ENCODE data around the gene GRAMD1B.

The GRAMD1B gene

GRCh38 chr11:123388640-123389039 is 41.4 kb upstream of the GRAMD1B start:
- DNase-seq (ENCODE audit: low read depth, low spot score): no peak
- in situ Hi-C loops (cut with HindIII; ENCODE audit: low sequenced_read_pairs): no loop called here
- no peak for TF ChIP-seq CTCF (IDR thresholded peaks at IDR 0.05; ENCODE audit: low read depth, low read length)

GRCh38 chr11:123390146-123390545 is 39.9 kb upstream of the GRAMD1B start:
- no peak for TF ChIP-seq CTCF (IDR thresholded peaks at IDR 0.05; ENCODE audit: low read depth, low read length)
- H3K4me3 ChIP-seq (ENCODE audit: low read depth, low read length): no peak overlapping the region
- DNase-seq (ENCODE audit: low read depth, low spot score): no peak
- in situ Hi-C loops (cut with HindIII; ENCODE audit: low sequenced_read_pairs): no loop called here

More at GRCh38 chr11:123388640-123389039, 41.4 kb upstream of the GRAMD1B start:
- H3K4me3 ChIP-seq (ENCODE audit: low read depth, low read length): no peak overlapping the region

GRCh38 chr11:123391646-123392348 is 38.3 kb upstream of the GRAMD1B start:
- in situ Hi-C loops (cut with HindIII; ENCODE audit: low sequenced_read_pairs): no loop called here

GRCh38 chr11:123392431-123392830 is 37.6 kb upstream of the GRAMD1B start:
- in situ Hi-C loops (cut with HindIII; ENCODE audit: low sequenced_read_pairs): no loop called here
- no peak overlapping the region for H3K4me3 ChIP-seq (ENCODE audit: low read depth, low read length)
- no peak for DNase-seq (ENCODE audit: low read depth, low spot score)
- no peak for TF ChIP-seq CTCF (IDR thresholded peaks at IDR 0.05; ENCODE audit: low read depth, low read length)

More at GRCh38 chr11:123391646-123392348, 38.3 kb upstream of the GRAMD1B start:
- DNase-seq (ENCODE audit: low read depth, low spot score): no peak
- no peak overlapping the region for H3K4me3 ChIP-seq (ENCODE audit: low read depth, low read length)
- no peak for TF ChIP-seq CTCF (IDR thresholded peaks at IDR 0.05; ENCODE audit: low read depth, low read length)

- H3K4me3 ChIP-seq (ENCODE audit: low read depth, low read length): no peak overlapping the region
- DNase-seq (ENCODE audit: low read depth, low spot score): no peak
- in situ Hi-C loops (cut with HindIII; ENCODE audit: low sequenced_read_pairs): no loop called here
- TF ChIP-seq CTCF (IDR thresholded peaks at IDR 0.05; ENCODE audit: low read depth, low read length): no peak
Measured at GRCh38 chr11:123392844-123393243, 37.2 kb upstream of the GRAMD1B start.

GRCh38 chr11:123393312-123393927 is 36.6 kb upstream of the GRAMD1B start:
- H3K4me3 ChIP-seq (ENCODE audit: low read depth, low read length): no peak overlapping the region
- TF ChIP-seq CTCF (IDR thresholded peaks at IDR 0.05; ENCODE audit: low read depth, low read length): no peak
- in situ Hi-C loops (cut with HindIII; ENCODE audit: low sequenced_read_pairs): no loop called here
- DNase-seq (ENCODE audit: low read depth, low spot score): no peak
